Tibial nerve (tissue), 4 donors: ENCODE results near the gene NT5C1B. TPM values are rescaled to one million over a fixed set of nuclear protein-coding genes. Genes with fewer than 3 reads are reported as not detected.

Experiments
- DNase-seq, 2 donors: peaks; one replicate each; pipeline ENCODE4 v3.0.0-alpha.2; 2019; ENCODE audit warnings: low spot score in 2 of 2
- H3K27ac ChIP-seq, 4 donors: fragments of 200-600 bp; sonication (generic) in 3 of 4; one replicate each; pipeline ENCODE4 v1.5.1; 2017 to 2019; ENCODE audit warnings: mild to moderate bottlenecking in 1 of 4
- H3K27me3 ChIP-seq, 2 donors: fragments of 200-600 bp; sonication (generic) in 1 of 2; one replicate each; pipeline versions ENCODE4 v1.5.1 to v1.6.0; 2017 to 2019
- H3K36me3 ChIP-seq, 3 donors: fragments of 200-600 bp; sonication (generic); one replicate each; pipeline ENCODE4 v1.5.1; 2018 to 2019
- H3K4me1 ChIP-seq, 4 donors: fragments of 200-600 bp; sonication (generic) in 3 of 4; one replicate each; pipeline ENCODE4 v1.5.1; 2017 to 2019
- H3K4me3 ChIP-seq, 4 donors: fragments of 200-600 bp; sonication (generic) in 3 of 4; one replicate each; pipeline ENCODE4 v1.5.1; 2017 to 2019; ENCODE audit warnings: mild to moderate bottlenecking in 1 of 4, moderate library complexity in 1 of 4
- H3K9me3 ChIP-seq, 4 donors: fragments of 200-600 bp; sonication (generic) in 3 of 4; one replicate each; pipeline ENCODE4 v1.5.1; 2017 to 2019
- CTCF ChIP-seq, 5 experiments: fragments of 200-600 bp in 3 of 5; fragments of 450-650 bp in 2 of 5; sonication (generic) in 3 of 5; IDR thresholded peaks; one replicate each; pipeline ENCODE4 v1.5.1; 2016 to 2019; ENCODE audit warnings: antibody characterized with exemption in 5 of 5, mild to moderate bottlenecking in 3 of 5, moderate library complexity in 2 of 5
- EP300 ChIP-seq, 2 donors: sonication (generic); formaldehyde crosslinking; IDR thresholded peaks; one replicate each; pipeline ENCODE4 v1.6.1; 2017; ENCODE audit warnings: antibody characterized with exemption in 2 of 2, mild to moderate bottlenecking in 1 of 2
- POLR2A ChIP-seq, 2 donors: fragments of 450-650 bp; IDR thresholded peaks; one replicate each; pipeline ENCODE4 v1.6.1; 2017; ENCODE audit warnings: antibody characterized with exemption in 2 of 2, mild to moderate bottlenecking in 2 of 2, moderate library complexity in 2 of 2
- WGBS, 2 donors: methylation state at CpG; one replicate each; pipeline ENCODE4 v1.1.5; 2018; 5-methylcytosine and 5-hydroxymethylcytosine counted together
- total RNA-seq, 4 donors: library from RNA; depleted of rRNA; stranded (reverse); fragments of >200 nt; gene quantifications; one replicate each; pipeline ENCODE4 v1.1.0, GENCODE V29; 2016

NT5C1B gene
- total RNA-seq, 4 donors from 2014 or later, result not detected

DNA sequence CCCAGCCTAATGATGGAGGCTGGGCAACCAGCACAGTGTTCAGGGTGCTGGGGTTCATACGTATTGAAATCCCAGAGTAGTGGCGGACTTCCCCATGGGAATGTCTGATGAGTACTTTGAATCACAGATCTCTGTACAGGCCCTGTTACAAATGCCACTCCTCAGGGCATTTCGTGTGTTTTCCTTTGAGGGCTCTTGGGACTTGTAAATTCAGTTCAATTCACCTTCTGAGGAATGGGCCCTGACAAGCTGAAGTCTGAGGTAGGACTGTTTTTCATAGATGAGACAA lies 28.6 kb downstream of the NT5C1B start:
- peaks cover 0 to 40% (median 21%) of the 10 kb centered on the region in 4 donors for H3K4me1 ChIP-seq
- peak overlapping the region; percentile 71 to 91 (median 74) for H3K4me3 ChIP-seq
- H3K27ac ChIP-seq, result peak overlapping the region; percentile 86 to 98 (median 97)
- H3K36me3 ChIP-seq, result peaks cover 0 to 13% (median 0%) of the 10 kb centered on the region in 3 donors
- no peaks in the 10 kb centered on the region for H3K27me3 ChIP-seq
- 0% methylated on average over 3 of the region's 3 CpGs for WGBS, 2 donors
- peaks cover 0 to 4% (median 0%) of the 10 kb centered on the region in 4 donors for H3K9me3 ChIP-seq
- no peak for DNase-seq
- peak in 1 of 2 donors; percentile 1 for TF ChIP-seq EP300 (IDR thresholded peaks at IDR 0.05)
- no peak for TF ChIP-seq POLR2A (IDR thresholded peaks at IDR 0.05)

DNA sequence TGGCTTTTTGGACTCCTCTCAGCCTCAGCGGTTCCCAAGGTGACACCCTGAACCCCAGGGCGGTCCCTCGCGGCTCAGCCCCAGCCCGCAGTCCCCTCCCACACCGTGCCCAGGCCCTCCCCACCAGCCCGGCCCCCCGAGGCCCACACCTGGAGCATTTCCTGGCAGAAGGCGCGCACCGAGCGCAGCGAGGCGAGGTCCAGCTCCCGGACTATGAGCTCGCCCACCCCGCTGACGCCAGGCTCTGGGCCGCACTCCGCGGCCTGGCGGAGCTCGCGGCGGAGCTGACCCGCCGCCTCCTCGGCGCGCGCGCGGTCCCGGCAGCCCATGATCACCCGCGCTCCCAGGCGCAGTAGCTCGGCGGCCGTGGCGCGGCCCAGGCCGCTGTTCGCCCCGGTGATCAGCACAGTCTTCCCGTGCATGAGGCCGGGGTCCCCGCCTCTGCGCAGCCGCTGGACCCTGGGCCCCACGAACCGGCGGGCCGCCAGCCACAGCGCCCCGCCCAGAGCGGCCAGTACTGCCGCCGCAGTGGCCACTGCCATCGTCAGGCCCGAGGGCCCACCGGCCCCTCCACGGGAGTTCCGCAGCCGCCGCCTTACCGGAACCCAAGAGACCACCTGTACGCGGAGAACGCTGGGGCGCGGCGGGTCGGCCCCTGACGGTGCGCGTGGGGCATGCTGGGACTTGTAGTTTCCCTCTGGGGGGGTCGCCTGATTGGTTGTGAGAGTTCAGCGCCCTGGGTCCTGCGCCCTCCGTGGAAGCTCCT lies 29.2 kb downstream of the NT5C1B start, which contains the start of gene RDH14:
TSS of gene RDH14 (minus strand) at position 623 of the 766 bp plus-strand sequence. CDS start at position 542, 81 bp downstream.
- 0% methylated on average over 16 to 35 of the region's 81 CpGs for WGBS, 2 donors

GRCh38 chr2:18559531-18560030 lies 29.8 kb downstream of the NT5C1B start:
- Histone ChIP-seq H3K4me3 (peak overlapping the region; percentile 71 to 91 (median 74)), H3K4me1 (peaks cover 0 to 40% (median 21%) of the 10 kb centered on the region in 4 donors), H3K9me3 (peaks cover 0 to 4% (median 0%) of the 10 kb centered on the region in 4 donors), H3K27ac (peak overlapping the region; percentile 86 to 98 (median 97)), H3K36me3 (peaks cover 0 to 20% (median 0%) of the 10 kb centered on the region in 3 donors), H3K27me3 (no peaks in the 10 kb centered on the region)
- DNase-seq, result no peak
- TF ChIP-seq POLR2A (IDR thresholded peaks at IDR 0.05) (no peak), CTCF (IDR thresholded peaks at IDR 0.05) (no peak), EP300 (IDR thresholded peaks at IDR 0.05) (no peak)
- WGBS, 2 donors, result 1 to 2% methylated on average over 11 of the region's 11 CpGs

More for the DNA sequence above, 29.2 kb downstream of the NT5C1B start, which contains the start of gene RDH14:
- Histone ChIP-seq H3K36me3 (peaks cover 0 to 19% (median 0%) of the 10 kb centered on the region in 3 donors), H3K4me1 (peaks cover 0 to 40% (median 21%) of the 10 kb centered on the region in 4 donors), H3K27me3 (no peaks in the 10 kb centered on the region), H3K4me3 (peak within 1 kb of the TSS; percentile 71 to 91 (median 74)), H3K9me3 (peaks cover 0 to 4% (median 0%) of the 10 kb centered on the region in 4 donors), H3K27ac (peak within 1 kb of the TSS; percentile 86 to 98 (median 97))
- DNase-seq, result peak; percentile 85 to 93
- TF ChIP-seq EP300 (IDR thresholded peaks at IDR 0.05) (peak; percentile 28 to 91), CTCF (IDR thresholded peaks at IDR 0.05) (peak in 3 of 5 experiments; percentile 6 to 49 (median 32)), POLR2A (IDR thresholded peaks at IDR 0.05) (peak in 1 of 2 donors; percentile 66)

DNA sequence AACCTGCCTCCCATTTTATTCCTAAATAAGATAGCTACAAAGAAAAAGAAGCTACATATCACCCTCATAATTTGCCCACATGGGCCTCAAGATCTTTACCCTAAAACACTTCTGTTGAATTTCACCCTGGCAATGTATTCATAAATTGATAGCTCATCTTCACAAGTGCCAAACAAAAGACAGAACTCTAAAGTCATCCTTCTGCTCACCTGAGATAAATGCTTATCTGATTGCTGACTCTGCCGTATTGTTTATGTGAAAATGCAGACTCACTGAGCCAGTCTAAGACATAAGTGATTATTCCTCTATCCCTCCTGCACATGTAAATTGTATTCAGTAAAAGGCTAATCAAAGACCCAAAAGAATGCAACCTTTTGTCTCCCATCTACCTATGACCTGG lies 30.9 kb downstream of the NT5C1B start:
- no peak for DNase-seq
- Histone ChIP-seq H3K9me3 (no peaks in the 10 kb centered on the region), H3K4me1 (peaks cover 0 to 48% (median 21%) of the 10 kb centered on the region in 4 donors), H3K27ac (no peak overlapping the region), H3K4me3 (no peak overlapping the region), H3K27me3 (no peaks in the 10 kb centered on the region), H3K36me3 (peaks cover 0 to 23% (median 0%) of the 10 kb centered on the region in 3 donors)
- WGBS, 2 donors, result 85 to 92% methylated on average over 1 of the region's 1 CpG
- TF ChIP-seq EP300 (IDR thresholded peaks at IDR 0.05) (no peak), POLR2A (IDR thresholded peaks at IDR 0.05) (no peak), CTCF (IDR thresholded peaks at IDR 0.05) (no peak)

DNA sequence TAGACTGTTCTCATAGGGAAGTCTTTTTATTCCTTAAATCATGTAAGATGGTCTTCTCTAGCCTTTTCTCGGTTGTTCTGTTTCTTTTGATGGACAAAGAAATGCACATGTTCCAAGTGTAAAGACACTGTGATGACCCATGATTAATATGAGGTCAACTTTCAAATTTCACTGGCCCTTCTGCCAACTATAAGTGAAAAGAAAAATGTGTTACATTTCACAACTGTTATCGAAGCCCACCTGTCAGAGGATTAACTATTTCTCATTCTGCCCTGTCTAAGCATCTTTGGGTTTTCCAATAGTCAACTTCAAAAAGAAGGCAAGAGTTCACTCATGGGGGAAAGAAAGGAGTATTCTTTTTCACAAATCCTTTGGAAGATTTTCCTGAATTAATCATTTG lies 32.2 kb downstream of the NT5C1B start:
- Histone ChIP-seq H3K9me3 (no peaks in the 10 kb centered on the region), H3K27ac (no peak overlapping the region), H3K4me1 (peaks cover 0 to 59% (median 21%) of the 10 kb centered on the region in 4 donors), H3K27me3 (no peaks in the 10 kb centered on the region), H3K4me3 (no peak overlapping the region), H3K36me3 (peaks cover 0 to 23% (median 0%) of the 10 kb centered on the region in 3 donors)
- no peak for DNase-seq
- no peak for TF ChIP-seq EP300 (IDR thresholded peaks at IDR 0.05)
- TF ChIP-seq POLR2A (IDR thresholded peaks at IDR 0.05), result no peak
- TF ChIP-seq CTCF (IDR thresholded peaks at IDR 0.05), result no peak
- 48 to 52% methylated on average over 2 of the region's 2 CpGs for WGBS, 2 donors
